HG02678 (cell line): ENCODE data around the gene RPS13.
"Not testable (repeated sequence)": the region's sequence is repeated elsewhere in the genome, so short reads cannot be mapped to it uniquely, and the experiment has no call there.

Experiments
- ATAC-seq: cut with Tn5 transposase; IDR thresholded peaks from one replicate; pipeline ENCODE4 v1.9.1; 2021; ENCODE audit warnings: mild to moderate bottlenecking, moderate library complexity; ENCODE audit not compliant: unreplicated experiment

Gene RPS13

DNA sequence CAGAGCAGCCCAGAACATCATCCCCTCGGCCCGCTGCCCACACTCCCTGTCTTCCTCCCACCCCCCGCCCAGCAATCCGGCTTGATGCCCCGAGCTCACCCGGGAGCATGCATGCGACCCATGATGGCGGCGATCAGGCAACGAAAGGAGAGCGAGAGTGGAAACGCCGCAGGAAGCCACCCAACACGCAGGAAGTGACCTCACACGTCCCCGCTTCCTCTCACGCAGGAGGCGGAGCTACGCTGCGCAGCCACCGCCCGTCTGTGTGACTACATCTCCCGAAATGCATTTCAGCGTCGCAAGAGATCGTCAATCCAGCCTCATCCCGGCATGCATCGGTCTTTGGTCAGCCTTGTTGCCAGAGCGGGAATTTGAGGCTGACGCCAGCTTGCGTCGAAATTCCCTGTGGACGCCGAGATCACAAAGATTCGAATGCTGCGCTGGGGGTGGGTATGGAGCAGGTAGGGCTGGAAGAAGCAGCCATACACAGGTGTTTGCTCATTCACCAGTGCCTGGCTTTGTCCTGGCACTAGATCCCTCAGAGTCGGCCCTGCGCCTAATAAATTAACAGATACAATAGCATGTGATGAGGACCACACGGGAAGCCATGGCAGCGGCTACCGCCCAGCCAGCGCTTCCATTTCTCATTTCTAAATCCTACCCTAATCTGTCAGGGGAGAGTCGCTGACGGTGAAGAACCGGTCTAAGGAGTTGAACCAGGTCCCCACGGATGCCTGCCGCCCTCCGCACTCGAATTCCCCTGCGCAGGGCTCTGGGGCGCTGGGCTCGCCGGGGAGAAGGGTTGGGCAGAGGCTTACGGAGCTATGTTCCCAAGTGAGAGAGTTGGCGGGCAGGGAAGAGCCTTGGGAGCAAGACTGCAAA, at the start of gene RPS13:
RPS13 (minus strand) TSS at position 148 of the 882 bp plus-strand sequence; CDS start at position 122, 26 bp downstream.
- peak; percentile 97 for ATAC-seq

DNA sequence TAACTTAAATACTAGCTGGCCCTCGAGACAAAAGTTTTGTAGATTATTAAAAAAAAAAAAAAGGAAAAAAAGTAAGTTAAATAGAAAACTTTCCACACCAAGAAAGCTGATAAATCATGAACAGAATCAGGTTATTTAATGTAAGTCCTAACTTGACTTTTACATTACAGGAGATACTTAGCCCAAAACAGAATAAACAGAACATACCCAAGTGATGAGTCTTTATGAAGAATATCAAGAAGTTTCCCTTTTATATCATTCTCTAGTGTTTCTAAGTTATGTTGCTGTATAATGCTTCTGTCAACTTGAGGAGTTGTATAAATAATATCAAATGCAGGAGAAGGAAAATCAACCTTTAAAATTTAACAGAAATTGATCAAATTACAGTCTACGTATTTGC, 44.5 kb upstream of the RPS13 start:
- no peak for ATAC-seq

DNA sequence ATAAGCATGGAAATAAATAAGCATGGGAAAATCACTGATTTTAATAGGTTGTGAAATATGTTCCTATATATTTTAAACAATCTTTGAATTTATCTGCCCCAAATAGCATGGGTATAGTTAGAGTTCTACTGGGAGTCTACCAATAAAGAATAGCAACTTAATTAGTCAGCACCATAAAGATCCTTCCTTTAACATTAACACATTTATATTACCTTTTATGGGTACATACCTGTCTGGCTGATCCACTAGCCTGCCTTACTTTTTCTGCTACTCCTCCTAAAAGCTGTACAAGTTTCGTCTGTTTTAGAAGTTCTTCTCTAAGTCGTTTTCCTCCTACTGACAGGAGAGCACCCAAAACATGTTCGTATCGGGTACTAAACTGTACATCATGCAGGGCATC, 39.8 kb upstream of the RPS13 start:
- ATAC-seq, result no peak

DNA sequence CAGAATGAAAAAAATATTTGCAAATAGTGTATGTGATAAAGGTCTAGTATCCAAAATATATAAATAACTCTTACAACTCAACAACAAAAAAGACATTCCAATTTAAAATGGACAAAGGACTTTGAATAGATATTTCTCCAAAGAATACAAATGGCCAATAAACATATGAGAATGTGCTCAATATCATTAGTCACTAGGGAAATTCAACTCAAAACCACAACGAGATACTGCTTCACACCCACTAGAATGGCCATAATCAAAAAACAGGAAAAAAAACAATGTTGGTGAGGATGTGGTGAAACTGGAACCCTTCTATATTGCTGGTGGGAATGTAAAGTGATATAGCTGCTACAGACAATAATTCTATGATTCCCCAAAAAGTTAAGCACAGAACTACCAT, 38.6 kb upstream of the RPS13 start:
- ATAC-seq, result no peak

DNA sequence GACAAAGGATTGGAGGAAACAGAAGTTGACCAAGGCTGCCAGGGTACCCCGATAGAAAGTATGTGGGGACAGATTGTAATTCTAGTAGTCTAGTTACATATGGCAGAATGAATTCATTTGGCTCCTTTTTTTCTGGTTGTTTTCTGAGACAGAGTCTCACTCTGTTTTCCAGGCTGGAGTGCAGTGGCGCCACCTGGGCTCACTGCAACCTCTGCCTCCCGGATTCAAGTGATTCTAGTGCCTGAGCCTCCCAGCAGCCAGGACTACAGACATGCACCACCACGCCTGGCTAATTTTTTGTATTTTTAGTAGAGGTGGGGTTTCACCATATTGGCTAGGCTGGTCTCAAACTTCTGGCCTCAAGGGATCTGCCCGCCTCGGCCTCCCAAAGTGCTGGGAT, 30.3 kb upstream of the RPS13 start:
- ATAC-seq, result not testable (repeated sequence)

DNA sequence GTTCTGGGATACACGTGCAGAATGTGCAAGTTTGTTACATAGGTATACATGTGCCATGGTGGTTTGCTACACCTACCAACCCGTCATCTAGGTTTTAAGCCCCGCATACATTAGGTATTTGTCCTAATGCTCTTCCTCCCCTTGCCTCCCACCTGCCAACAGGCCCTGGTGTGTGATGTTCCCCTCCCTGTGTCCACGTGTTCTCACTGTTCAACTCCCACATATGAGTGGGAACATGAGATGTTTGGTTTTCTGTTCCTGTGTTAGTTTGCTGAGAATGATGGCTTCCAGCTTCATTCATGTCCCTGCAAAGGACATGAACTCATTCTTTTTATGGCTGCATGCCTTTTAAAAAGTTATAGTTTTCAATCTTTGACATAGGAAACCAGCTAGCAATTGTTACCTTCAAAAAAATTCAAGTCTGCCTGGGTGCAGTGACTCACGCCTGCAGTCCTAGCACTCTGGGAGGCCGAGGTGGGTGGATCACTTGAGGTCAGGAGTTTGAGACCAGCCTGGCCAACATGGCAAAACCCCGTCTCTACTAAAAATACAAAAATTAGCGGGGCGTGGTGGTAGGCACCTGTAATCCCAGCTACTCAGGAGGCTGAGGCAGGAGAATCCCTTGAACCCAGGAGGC, 28.1 kb upstream of the RPS13 start:
- not testable (repeated sequence) for ATAC-seq

DNA sequence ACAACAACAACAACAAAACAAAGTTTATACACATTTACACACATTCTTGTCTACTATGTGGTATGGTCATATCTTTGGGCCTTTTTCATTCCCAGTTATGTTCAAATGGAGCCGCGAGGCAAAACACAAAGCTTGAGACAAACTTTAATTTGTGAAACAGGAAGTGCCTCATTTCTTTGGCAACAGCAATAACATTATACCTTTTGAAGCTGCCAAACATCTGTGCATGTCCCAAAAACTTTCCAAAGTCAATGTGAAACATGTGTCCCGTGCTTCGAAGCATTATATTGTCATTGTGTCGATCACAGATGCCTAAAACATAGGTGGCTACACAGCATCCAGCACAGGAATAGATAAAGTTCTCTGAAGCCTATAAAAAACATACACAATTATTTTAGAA, 25.0 kb upstream of the RPS13 start:
- ATAC-seq, result no peak

DNA sequence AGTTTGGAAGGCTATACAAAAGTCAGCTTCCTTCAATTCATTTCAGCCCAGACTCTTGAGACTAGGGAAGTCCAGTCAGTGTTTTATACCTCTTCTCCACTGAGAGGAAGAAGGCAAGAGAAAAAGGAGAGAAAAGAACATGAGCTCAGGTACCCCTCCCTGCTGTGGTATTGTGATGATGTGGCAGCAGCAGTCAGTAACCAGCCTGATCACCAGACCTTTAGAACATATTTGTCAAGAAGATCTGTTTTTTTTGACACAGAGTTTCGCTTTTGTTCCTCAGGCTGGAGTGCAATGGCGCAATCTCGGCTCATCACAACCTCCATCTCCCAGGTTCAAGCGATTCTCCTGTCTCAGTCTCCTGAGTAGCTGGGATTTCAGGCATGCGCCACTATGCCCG, 21.2 kb upstream of the RPS13 start:
- ATAC-seq, result no peak

DNA sequence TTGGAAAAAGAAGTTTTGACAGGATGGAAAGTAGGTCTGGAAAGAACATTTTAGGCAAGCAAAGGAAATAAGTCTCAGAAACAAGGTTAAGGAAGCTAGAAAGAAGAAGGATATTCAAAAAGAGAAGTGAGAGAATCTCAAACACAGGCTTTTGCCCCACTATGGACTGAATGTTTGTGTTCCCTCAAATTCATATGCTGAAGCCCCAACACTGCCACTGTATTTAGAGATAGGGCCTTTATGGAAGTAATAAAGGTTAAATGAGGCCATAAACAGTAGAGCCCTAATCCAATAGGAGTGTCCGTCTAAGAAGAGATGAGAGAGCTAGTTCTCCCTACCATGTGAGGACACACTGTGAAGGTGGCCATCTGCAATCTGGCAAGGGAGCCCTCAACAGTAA, 20.6 kb upstream of the RPS13 start:
- no peak for ATAC-seq

DNA sequence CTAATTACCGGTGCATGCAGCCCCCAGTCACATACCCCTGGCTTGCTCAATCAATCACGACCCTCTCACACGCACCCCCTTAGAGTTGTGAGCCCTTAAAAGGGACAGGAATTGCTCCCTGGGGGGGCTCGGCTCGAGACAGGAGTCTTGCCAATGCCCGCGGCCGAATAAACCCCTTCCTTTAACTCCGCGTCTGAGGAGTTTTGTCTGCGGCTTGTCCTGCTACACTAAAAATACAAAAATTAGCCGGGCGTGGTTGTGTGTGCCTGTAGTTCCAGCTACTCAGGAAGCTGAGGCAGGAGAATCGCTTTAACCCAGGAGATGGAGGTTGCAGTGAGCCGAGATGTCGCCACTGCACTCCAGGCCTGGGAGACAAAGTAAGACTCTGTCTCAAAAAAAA, 8.5 kb upstream of the RPS13 start:
- ATAC-seq, result not testable (repeated sequence)

DNA sequence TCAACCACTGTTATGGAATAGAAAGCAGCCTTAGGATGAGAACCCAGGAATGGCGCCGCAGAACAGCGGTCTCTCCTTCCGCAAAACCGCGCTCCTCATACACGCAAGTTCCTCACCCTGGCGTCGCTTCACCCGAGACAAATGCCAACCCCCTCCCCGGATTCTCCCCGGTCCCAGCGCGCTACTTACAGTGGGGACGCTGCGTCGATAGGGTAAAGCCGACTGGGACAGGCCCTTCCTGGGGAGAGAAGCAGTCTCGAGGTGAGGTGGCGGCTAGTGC, 287 bp downstream of the RPS13 start:
- peak; percentile 19 for ATAC-seq

DNA sequence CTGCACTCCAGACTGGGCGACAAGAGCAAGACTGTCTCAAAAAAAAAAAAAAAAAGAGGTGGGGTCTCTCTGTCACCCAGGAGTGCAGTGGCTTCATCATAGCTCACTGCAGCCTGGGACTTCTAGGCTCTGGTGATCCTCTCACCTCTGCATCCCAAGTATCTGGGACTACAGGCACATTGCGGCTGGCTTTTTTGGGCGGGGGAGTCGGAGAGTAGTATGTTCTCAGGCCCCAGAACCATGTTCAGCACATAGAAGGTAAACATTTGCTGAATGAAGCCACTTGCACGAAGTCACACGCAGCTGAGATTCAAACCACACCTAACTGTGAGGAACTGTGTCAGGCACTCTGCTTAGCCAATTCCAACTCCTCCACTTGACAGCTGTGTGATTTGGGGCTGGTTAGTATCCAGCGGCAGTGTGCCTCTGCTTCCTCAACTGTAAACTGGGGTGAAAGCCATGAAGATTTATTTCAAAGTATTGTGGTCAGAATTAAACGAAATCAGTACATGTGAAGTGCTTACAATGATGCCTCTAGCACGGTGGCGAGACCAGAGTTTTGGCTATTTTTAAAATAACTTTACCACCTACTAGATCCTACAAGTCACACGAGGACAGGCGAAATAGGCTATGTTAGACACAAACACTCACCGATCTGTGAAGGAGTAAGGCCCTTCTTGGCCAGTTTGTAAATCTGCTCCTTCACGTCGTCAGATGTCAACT, 789 bp downstream of the RPS13 start:
- ATAC-seq, result no peak

DNA sequence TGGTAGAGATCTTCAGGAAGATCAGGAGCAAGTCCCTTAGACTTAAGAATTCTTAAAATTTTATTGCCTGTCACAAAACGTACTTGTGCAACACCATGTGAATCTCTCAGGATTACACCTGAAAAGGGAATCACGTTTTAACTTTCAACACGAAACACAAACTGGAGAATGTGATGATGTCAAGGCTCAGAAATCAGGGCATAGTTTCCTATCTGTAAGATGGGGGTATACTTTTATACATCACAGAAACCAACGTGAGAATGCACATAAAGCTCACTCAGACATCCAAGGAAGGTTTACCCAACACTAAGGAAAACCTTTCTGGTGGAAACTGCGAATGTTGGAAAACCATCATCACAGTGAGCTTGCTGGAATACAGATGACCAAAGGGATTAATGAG, 2.0 kb downstream of the RPS13 start:
- no peak for ATAC-seq

DNA sequence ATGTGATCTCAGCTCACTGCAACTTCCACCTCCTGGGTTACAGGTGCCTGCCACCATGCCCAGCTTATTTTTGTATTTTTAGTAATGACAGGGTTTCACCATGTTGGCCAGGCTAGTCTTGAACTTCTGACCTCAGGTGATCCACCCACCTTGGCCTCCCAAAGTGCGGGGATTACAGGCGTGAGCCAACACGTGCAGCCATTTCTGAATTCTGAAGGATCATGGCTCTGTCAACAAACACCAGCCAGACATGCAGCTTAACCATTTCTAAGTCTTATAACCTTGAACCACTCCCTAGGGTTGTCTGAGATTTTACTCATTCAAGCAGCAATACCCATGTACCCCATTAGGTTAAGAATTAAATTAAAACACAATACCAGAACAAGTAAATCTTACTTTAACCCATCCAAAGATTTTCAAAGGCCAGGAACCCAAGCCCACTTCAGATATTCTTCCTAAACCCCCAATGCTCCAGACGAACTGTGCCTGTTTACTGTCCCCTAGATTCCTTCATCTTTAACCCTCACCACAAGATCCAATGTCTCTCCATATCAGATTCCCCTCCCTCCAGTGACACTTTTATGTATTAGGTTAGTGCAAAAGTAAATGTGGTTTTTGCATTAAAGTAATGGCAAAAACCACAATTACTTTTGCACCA, 4.0 kb downstream of the RPS13 start:
- ATAC-seq, result no peak

DNA sequence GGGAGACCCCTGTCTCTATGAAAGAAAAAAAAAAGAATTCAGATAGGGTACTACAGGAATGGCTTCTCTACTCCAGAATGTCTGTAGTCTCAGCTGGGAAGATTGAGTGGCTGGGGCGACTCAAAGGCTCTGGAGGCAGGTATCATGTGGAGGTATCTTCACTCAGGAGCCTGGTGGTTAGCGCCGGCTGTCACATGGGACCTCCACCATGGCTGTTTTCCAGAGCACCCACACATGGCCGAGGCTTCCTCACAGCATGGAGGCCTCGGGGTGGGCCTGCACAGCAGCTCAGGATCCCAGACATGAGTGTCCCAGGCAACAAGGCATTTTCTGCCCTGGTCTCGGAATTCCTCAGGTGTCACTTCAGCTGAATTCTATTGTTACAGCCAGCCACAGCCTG, 10.1 kb downstream of the RPS13 start:
- ATAC-seq, result no peak

DNA sequence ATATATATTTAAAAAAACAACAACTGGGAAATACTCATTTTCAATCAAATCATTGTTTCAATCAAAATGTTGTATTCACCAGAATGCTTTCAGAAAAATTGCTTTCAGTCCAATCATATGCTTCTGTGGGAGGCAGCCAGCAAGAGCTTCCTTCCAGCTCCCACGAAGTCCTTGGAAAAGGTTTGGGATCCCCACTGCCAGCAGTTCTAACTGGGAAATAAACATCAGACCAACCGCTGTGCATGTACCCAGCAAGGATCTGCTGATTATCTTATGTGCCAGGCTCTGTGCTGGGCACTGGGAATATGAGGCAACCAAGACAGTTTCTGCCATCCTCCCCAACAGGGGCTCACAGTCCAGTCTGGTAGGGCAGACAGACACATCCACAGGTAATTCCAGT, 10.8 kb downstream of the RPS13 start:
- ATAC-seq, result no peak

DNA sequence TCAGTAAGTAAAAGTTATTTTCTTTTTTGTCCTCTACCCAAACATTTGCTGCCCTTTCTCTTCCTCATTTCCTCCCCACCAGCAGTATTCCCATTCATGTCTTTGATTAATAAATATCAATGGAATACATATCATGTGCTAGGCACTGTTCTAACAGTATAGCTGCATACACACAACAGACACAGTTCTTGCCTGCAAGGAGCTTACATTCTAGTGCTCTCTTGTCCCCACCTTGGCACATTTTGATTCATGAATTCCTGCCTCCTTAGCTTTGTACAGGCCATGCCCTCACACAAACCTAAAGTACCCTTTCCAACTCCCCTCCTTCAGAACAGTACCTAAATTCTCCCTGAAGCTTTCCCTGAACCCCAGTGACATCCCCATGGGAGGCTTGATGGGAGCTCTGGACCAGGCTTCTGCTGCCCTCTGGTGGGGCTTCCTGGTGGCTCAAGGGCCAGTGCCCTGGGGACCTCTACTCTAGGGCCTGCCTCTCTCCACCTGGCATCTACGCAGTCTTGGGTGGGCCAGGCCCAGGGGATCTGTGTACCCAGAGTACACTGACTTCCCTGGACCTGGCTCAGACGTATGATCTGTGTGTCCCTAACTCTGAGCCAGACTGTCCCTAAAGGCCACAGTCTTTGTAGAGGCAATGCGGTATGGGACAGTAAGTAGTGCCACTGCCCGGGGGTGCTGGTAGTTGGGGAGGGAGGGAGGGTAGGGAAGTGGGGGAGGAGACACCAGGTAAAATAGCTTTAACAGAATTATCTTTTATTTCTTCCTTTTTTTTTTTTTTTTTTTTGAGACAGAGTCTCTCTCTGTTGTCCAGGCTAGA, 14.1 kb downstream of the RPS13 start:
- no peak for ATAC-seq

DNA sequence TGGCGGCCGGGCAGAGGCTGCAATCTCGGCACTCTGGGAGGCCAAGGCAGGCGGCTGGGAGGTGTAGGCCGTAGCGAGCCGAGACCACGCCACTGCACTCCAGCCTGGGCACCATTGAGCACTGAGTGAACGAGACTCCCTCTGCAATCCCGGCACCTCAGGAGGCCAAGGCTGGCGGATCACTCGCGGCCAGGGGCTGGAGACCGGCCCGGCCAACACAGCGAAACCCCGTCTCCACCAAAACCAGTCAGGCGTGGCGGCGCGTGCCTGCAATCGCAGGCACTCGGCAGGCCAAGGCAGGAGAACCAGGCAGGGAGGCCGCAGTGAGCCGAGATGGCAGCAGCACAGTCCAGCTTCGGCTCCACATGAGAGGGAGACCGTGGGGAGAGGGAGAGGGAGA, 26.3 kb downstream of the RPS13 start:
- not testable (repeated sequence) for ATAC-seq

DNA sequence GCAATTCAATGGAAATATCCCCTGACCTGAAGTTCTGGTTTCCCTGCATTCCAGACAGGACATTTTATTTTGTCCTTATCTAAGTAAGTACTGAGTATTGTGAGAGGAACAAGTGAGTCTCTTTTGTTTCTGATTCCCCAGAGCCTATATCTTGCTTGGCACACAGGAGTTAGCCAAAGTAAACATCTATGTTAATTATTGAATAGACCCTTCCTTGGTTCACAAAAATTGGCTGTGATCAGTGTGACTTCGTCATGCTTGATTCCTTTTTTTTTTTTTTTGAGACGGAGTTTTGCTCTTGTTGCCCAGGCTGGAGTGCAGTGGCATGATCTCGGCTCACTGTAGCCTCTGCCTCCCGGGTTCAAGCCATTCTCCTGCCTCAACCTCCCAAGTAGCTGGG, 29.0 kb downstream of the RPS13 start:
- not testable (repeated sequence) for ATAC-seq

DNA sequence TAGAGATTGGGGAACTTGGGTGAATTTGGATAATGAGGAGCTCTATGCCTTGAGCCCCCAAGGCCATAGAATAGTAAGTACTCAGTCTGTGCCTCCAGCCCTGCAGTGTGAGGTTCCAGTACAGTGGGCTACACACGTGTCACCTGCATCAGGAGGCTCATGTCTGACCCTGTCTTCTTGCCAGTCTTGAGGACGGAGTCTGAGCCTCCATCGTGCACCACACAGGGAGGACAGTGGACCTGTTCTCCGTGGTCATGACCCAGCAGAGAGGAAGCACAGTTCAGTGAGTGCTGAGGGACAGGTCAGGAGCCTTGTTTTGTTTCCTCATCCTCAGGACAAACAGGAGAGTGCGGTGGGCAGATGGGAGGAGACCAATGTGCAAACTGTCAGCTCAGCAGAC, 30.8 kb downstream of the RPS13 start:
- ATAC-seq, result no peak
